ENCODE results near the gene SRGAP1. TPM values are rescaled to one million over a fixed set of nuclear protein-coding genes. Genes with fewer than 3 reads are reported as not detected.

The SRGAP1 gene
- total and polyA plus RNA-seq, 4 donors, result 1.8 to 12.4 (median 6.2) TPM

- H3K36me3 ChIP-seq (ENCODE audit: control insufficient read depth in 4 of 4, insufficient read depth in 4 of 4, low read length in 4 of 4), result no peaks in the 10 kb centered on the region
- peaks cover 0 to 2% (median 0%) of the 10 kb centered on the region in 4 donors for H3K9me3 ChIP-seq (ENCODE audit: control insufficient read depth in 4 of 4, insufficient read depth in 3 of 4, low read length in 3 of 4)
- WGBS, 2 donors, result 86 to 92% methylated on average over 12 of the region's 12 CpGs
- DNase-seq (no peak), ATAC-seq (ENCODE audit: insufficient read depth, low FRiP score) (no peak)
- no peak for TF ChIP-seq CTCF (IDR thresholded peaks at IDR 0.05; ENCODE audit: control extremely low read depth, extremely low read depth)
- no peak overlapping the region for H3K27ac ChIP-seq (ENCODE audit: low read depth in 1 of 2, low read length in 1 of 2)
- H3K27me3 ChIP-seq (ENCODE audit: control insufficient read depth in 3 of 3, insufficient read depth in 3 of 3, low read length in 2 of 3), result no peaks in the 10 kb centered on the region
- H3K4me1 ChIP-seq (ENCODE audit: control insufficient read depth in 5 of 5, insufficient read depth in 5 of 5, low read length in 5 of 5), result peaks cover 0 to 7% (median 4%) of the 10 kb centered on the region in 5 donors
- no peak overlapping the region for H3K9ac ChIP-seq (ENCODE audit: insufficient read depth in 1 of 2, low read length in 2 of 2)
- no peak overlapping the region for H3K4me3 ChIP-seq
Measured at GRCh38 chr12:63937378-63938316, 93.1 kb downstream of the SRGAP1 start.

- H3K36me3 ChIP-seq (ENCODE audit: control insufficient read depth in 4 of 4, insufficient read depth in 4 of 4, low read length in 4 of 4), result no peaks in the 10 kb centered on the region
- H3K27me3 ChIP-seq (ENCODE audit: control insufficient read depth in 3 of 3, insufficient read depth in 3 of 3, low read length in 2 of 3), result no peaks in the 10 kb centered on the region
- H3K4me1 ChIP-seq (ENCODE audit: control insufficient read depth in 5 of 5, insufficient read depth in 5 of 5, low read length in 5 of 5), result peaks cover 0 to 7% (median 5%) of the 10 kb centered on the region in 5 donors
- peak overlapping the region in 1 of 2 donors; percentile 73 for H3K27ac ChIP-seq (ENCODE audit: low read depth in 1 of 2, low read length in 1 of 2)
- H3K9ac ChIP-seq (ENCODE audit: insufficient read depth in 1 of 2, low read length in 2 of 2), result no peak overlapping the region
- 69 to 76% methylated on average over 7 of the region's 7 CpGs for WGBS, 2 donors
- H3K9me3 ChIP-seq (ENCODE audit: control insufficient read depth in 4 of 4, insufficient read depth in 3 of 4, low read length in 3 of 4), result peaks cover 0 to 2% (median 0%) of the 10 kb centered on the region in 4 donors
- no peak overlapping the region for H3K4me3 ChIP-seq
- ATAC-seq (ENCODE audit: insufficient read depth, low FRiP score) (no peak), DNase-seq (peak in 1 of 3 donors; percentile 47)
- no peak for TF ChIP-seq CTCF (IDR thresholded peaks at IDR 0.05; ENCODE audit: control extremely low read depth, extremely low read depth)
Measured at GRCh38 chr12:63940310-63941005, 96.0 kb downstream of the SRGAP1 start.

- H3K4me3 ChIP-seq, result no peak overlapping the region
- WGBS, 2 donors, result 94% methylated on average over 3 of the region's 3 CpGs
Measured at GRCh38 chr12:63941166-63941800, 96.8 kb downstream of the SRGAP1 start.

More at GRCh38 chr12:63941166-63941800, 96.8 kb downstream of the SRGAP1 start:
- Histone ChIP-seq H3K4me1 (ENCODE audit: control insufficient read depth in 5 of 5, insufficient read depth in 5 of 5, low read length in 5 of 5) (peaks cover 0 to 6% (median 5%) of the 10 kb centered on the region in 5 donors), H3K9ac (ENCODE audit: insufficient read depth in 1 of 2, low read length in 2 of 2) (no peak overlapping the region), H3K36me3 (ENCODE audit: control insufficient read depth in 4 of 4, insufficient read depth in 4 of 4, low read length in 4 of 4) (no peaks in the 10 kb centered on the region), H3K9me3 (ENCODE audit: control insufficient read depth in 4 of 4, insufficient read depth in 3 of 4, low read length in 3 of 4) (peaks cover 0 to 2% (median 0%) of the 10 kb centered on the region in 4 donors), H3K27me3 (ENCODE audit: control insufficient read depth in 3 of 3, insufficient read depth in 3 of 3, low read length in 2 of 3) (no peaks in the 10 kb centered on the region), H3K27ac (ENCODE audit: low read depth in 1 of 2, low read length in 1 of 2) (no peak overlapping the region)
- ATAC-seq (ENCODE audit: insufficient read depth, low FRiP score), result no peak
- no peak for DNase-seq
- TF ChIP-seq CTCF (IDR thresholded peaks at IDR 0.05; ENCODE audit: control extremely low read depth, extremely low read depth), result no peak

Measured in lung (tissue), 12 donors.